DOHH2 (cell line): Measurements from ENCODE around the gene SLC6A9.

Source experiments
- CTCF ChIP-seq: fragments of 200-600 bp; sonication (generic); IDR thresholded peaks from one replicate; pipeline ENCODE4 v1.5.1; 2014; ENCODE audit warnings: antibody characterized with exemption, mild to moderate bottlenecking, low read depth, low read length; ENCODE audit not compliant: poor library complexity, severe bottlenecking
- EZH2phosphoT487 ChIP-seq: fragments of 200-600 bp; sonication (generic); IDR thresholded peaks from 2 replicates; pipeline ENCODE4 v1.6.1; 2017; ENCODE audit warnings: borderline replicate concordance, mild to moderate bottlenecking, antibody characterized with exemption, low read length, moderate library complexity, mixed read lengths

GRCh38 chr1:44016890-44017400 is 14.3 kb downstream of the SLC6A9 start:
- TF ChIP-seq CTCF = no peak
- TF ChIP-seq EZH2phosphoT487 = no peak
